Parathyroid adenoma (tissue), 2 donors: ENCODE measurements around the gene CTBP2.
A peak's percentile ranks its signal among the peaks of the same experiment; 100 is the strongest.

Source experiments
- H2AFZ ChIP-seq: fragments of 300-600 bp; sonication (generic); one replicate; pipeline ENCODE4 v1.7.0; 2017; ENCODE audit warnings: antibody characterized with exemption, mild to moderate bottlenecking
- H3K27ac ChIP-seq: fragments of 300-600 bp; sonication (generic); one replicate; pipeline ENCODE4 v1.7.0; 2017
- H3K27me3 ChIP-seq: fragments of 300-600 bp; sonication (generic); one replicate; pipeline ENCODE4 v1.7.0; 2017; ENCODE audit warnings: low read length; ENCODE audit not compliant: control insufficient read depth, insufficient read depth
- H3K36me3 ChIP-seq: fragments of 300-600 bp; sonication (generic); one replicate; pipeline ENCODE4 v1.7.0; 2017; ENCODE audit warnings: low read length; ENCODE audit not compliant: control insufficient read depth, insufficient read depth
- H3K4me1 ChIP-seq: fragments of 300-600 bp; sonication (generic); one replicate; pipeline ENCODE4 v1.7.0; 2017; ENCODE audit warnings: control low read depth
- H3K4me2 ChIP-seq: fragments of 300-600 bp; sonication (generic); one replicate; pipeline ENCODE4 v1.7.0; 2017; ENCODE audit warnings: low read length
- H3K4me3 ChIP-seq: fragments of 300-600 bp; sonication (generic); one replicate; pipeline ENCODE4 v1.7.0; 2017; ENCODE audit warnings: low read depth, low read length
- H3K79me2 ChIP-seq: fragments of 300-600 bp; sonication (generic); one replicate; pipeline ENCODE4 v1.7.0; 2017; ENCODE audit warnings: control low read depth
- H3K9ac ChIP-seq: fragments of 300-600 bp; sonication (generic); one replicate; pipeline ENCODE4 v1.7.0; 2017; ENCODE audit warnings: mild to moderate bottlenecking
- H3K9me3 ChIP-seq: fragments of 300-600 bp; sonication (generic); one replicate; pipeline ENCODE4 v1.7.0; 2017; ENCODE audit warnings: low read length; ENCODE audit not compliant: control insufficient read depth
- CTCF ChIP-seq: fragments of 300-600 bp; sonication (generic); IDR thresholded peaks from one replicate; pipeline ENCODE4 v1.7.0; 2017; ENCODE audit warnings: antibody characterized with exemption, mild to moderate bottlenecking
- donor health status: primary hyperparathyroidism.

The CTBP2 gene

GRCh38 chr10:124999433-125000365, 160.7 kb downstream of the CTBP2 start:
- peak overlapping the region; percentile 34 for H2AFZ ChIP-seq
- no peak for TF ChIP-seq CTCF
- peak overlapping the region; percentile 46 for H3K27ac ChIP-seq
- no peaks in the 10 kb centered on the region for H3K36me3 ChIP-seq
- H3K4me1 ChIP-seq = peaks cover 11% of the 10 kb centered on the region
- no peak overlapping the region for H3K4me3 ChIP-seq
- peaks cover 23% of the 10 kb centered on the region for H3K79me2 ChIP-seq
- H3K9me3 ChIP-seq = no peaks in the 10 kb centered on the region
- H3K9ac ChIP-seq = no peak overlapping the region
- no peaks in the 10 kb centered on the region for H3K27me3 ChIP-seq
- H3K4me2 ChIP-seq = no peak overlapping the region

DNA sequence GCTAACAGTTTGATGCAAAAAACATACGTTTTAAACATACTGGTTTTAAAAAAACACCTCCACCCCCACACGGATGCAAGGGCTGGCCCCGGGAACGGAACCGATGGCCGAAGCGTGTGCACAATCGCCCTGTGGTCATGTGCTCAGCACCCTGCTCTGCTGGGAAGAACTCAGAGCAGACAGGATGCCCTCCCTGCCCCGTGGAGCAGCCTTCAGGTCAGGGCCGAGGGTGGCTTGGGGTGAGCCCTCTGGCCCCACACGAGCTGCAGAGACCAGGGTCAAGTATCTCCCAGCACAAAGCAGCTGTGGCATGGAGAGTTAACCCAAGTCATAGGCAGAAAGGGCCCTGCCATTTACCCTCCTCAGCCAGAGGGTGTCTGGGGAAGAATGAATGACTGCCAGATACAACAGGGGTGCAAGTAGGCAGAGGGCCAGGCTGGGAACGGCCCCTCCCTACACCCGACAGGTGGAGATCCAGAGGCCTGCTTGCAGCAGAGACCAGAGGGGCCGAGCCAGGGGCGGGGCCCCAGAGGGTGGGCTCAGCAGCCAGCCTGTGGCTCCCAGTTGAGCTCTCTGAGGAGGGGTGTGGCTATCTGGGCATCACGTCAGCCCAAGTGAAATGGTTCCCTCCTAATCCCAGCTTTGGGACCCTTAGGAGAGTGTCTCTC, 161.6 kb downstream of the CTBP2 start:
- Histone ChIP-seq H3K79me2 (peaks cover 23% of the 10 kb centered on the region), H3K36me3 (no peaks in the 10 kb centered on the region), H3K4me3 (no peak overlapping the region), H3K9ac (no peak overlapping the region), H3K27ac (no peak overlapping the region), H3K9me3 (no peaks in the 10 kb centered on the region), H2AFZ (no peak overlapping the region), H3K4me1 (peaks cover 11% of the 10 kb centered on the region), H3K4me2 (no peak overlapping the region), H3K27me3 (no peaks in the 10 kb centered on the region)
- TF ChIP-seq CTCF = no peak

GRCh38 chr10:124997771-124998623, 162.4 kb downstream of the CTBP2 start:
- Histone ChIP-seq H3K36me3 (no peaks in the 10 kb centered on the region), H3K79me2 (peaks cover 22% of the 10 kb centered on the region), H3K4me3 (no peak overlapping the region), H3K4me2 (no peak overlapping the region), H3K27ac (no peak overlapping the region), H2AFZ (no peak overlapping the region), H3K4me1 (peaks cover 11% of the 10 kb centered on the region), H3K27me3 (no peaks in the 10 kb centered on the region), H3K9me3 (no peaks in the 10 kb centered on the region), H3K9ac (no peak overlapping the region)
- no peak for TF ChIP-seq CTCF

GRCh38 chr10:124997306-124997705, 163.1 kb downstream of the CTBP2 start:
- Histone ChIP-seq H3K36me3 (no peaks in the 10 kb centered on the region), H3K9ac (no peak overlapping the region), H3K27ac (no peak overlapping the region), H3K9me3 (no peaks in the 10 kb centered on the region), H2AFZ (no peak overlapping the region), H3K4me2 (no peak overlapping the region), H3K4me3 (no peak overlapping the region), H3K79me2 (peaks cover 19% of the 10 kb centered on the region), H3K4me1 (peaks cover 11% of the 10 kb centered on the region), H3K27me3 (no peaks in the 10 kb centered on the region)
- no peak for TF ChIP-seq CTCF
